ENCODE measurements around the gene DLX5.
A peak's percentile ranks its signal among the peaks of the same experiment; 100 is the strongest.
"Not testable (repeated sequence)": the region's sequence is repeated elsewhere in the genome, so short reads cannot be mapped to it uniquely, and the experiment has no call there.

The DLX5 gene

DNA sequence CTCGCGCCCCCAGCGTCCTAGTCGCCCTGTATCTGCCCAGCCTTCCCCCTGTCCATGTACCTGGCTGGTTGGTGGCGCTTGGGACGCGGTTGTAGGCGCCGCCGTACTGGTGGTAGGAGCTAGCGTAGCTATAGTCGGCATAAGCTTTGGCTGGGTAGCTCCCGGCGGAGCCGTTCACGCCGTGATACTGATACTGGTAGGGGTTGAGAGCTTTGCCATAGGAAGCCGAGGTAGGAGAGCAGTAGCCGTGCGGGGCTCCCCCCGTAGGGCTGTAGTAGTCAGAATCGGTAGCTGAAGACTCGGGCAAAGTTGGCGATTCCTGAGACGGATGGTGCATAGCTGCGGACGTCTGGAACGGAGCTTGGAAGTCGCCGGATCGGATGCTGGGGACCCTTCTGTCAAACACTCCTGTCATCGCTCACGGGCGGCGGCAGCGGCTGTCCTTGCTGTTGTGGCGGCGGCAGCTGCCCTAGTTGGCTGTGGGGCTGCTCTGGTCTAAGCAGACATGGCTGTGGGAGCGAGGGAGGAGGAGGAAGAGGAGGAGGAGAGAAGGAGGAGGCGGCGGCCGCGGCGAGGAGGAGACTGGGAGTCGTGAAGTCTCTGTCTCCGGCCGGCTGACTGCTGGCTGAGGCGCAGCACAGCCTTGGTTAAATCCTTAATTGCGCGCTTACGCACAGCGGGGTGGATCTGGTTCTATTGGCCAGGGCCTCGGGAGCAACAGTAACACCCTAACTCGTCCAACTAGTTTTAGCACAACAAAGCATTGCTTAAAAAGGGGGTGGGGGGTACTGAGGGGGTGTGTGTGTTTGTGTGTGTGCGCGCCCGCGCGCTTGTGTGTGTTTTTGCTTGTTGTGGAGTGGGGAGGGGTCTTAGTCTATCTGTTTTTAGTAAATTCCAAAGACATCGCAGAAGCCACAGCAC is at the start of gene DLX5:
Gene DLX5 (minus strand): TSS at position 623 of the 921 bp plus-strand sequence. CDS start 208 bp downstream, at position 415.
- peak within 1 kb of the TSS; percentile 55 for H3K4me3 ChIP-seq (ENCODE audit: insufficient read length, low read depth)
- peaks cover 6% of the 10 kb centered on the region for H3K4me1 ChIP-seq (ENCODE audit: insufficient read depth, insufficient read length)
- peak; percentile 44 for TF ChIP-seq SUZ12 (IDR thresholded peaks at IDR 0.05; ENCODE audit: extremely low read depth, insufficient read depth, insufficient read length)
- no peak for TF ChIP-seq ZNF274 (IDR thresholded peaks at IDR 0.05; ENCODE audit: low read depth, low read length)
- H3K9me3 ChIP-seq (ENCODE audit: insufficient read depth, low read length) = no peaks in the 10 kb centered on the region
- peaks cover 81% of the 10 kb centered on the region for H3K27me3 ChIP-seq (ENCODE audit: insufficient read depth, insufficient read length)
- peak within 1 kb of the TSS; percentile 67 for H3K9ac ChIP-seq (ENCODE audit: insufficient read length, low read depth)
- H3K36me3 ChIP-seq (ENCODE audit: insufficient read depth, insufficient read length, low read length) = no peaks in the 10 kb centered on the region
- no peak for DNase-seq (ENCODE audit: low read depth, low spot score)

DNA sequence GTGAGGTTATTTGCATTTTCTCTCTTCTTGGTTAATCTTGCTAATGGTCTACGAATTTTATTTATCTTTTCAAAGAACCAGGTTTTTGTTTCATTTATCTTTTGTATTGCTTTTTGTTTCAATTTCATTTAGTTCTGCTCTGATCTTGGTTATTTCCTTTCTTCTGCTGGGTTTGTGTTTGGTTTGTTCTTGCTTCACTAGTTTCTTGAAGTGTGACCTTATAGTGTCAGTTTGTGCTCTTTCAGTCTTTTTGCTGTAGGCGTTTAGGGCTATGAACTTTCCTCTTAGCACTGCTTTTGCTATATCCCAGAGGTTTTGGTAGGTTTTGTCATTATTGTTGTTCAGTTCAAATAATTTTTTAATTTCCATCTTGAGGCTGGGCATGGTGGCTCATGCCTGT is 47.4 kb upstream of the DLX5 start:
- not testable (repeated sequence) for DNase-seq (ENCODE audit: low read depth, low spot score); H3K27me3 ChIP-seq (ENCODE audit: insufficient read depth, insufficient read length); H3K9ac ChIP-seq (ENCODE audit: insufficient read length, low read depth); H3K4me1 ChIP-seq (ENCODE audit: insufficient read depth, insufficient read length); H3K4me3 ChIP-seq (ENCODE audit: insufficient read length, low read depth); H3K36me3 ChIP-seq (ENCODE audit: insufficient read depth, insufficient read length, low read length); H3K9me3 ChIP-seq (ENCODE audit: insufficient read depth, low read length)

DNA sequence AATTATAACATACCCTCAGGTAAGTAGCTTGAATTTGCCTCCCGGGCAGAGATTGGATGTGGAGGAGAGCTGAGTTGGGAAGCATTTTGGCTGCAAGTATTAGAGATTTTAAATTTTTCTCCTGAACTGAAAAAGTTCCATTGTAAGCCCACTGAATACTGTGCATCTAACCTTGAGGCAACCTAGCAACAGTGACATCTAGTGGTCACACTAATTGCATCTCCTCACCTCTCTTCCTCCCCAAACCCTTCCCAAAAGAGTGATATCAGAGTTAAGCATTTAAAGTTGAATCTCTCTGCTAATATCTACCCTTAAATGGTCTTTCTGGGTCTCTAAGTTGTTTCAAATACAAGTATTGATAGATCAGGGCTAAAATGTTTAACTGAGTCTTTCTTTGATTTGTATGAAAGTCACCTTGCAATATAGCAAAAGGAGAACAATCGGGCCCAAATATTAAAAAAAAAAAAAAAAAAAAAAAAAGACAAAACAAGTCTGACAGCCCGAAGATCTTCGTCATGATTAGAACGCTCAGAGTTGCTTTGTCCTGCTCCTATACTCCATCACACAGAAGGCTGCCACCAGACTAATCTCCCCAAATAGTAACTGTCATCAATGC is 40.4 kb upstream of the DLX5 start:
- no peaks in the 10 kb centered on the region for H3K4me1 ChIP-seq (ENCODE audit: insufficient read depth, insufficient read length)
- peak; percentile 62 for DNase-seq (ENCODE audit: low read depth, low spot score)
- TF ChIP-seq ZNF274 (IDR thresholded peaks at IDR 0.05; ENCODE audit: low read depth, low read length) (no peak), YY1 (IDR thresholded peaks at IDR 0.05; ENCODE audit: insufficient read depth, insufficient read length) (no peak), SUZ12 (IDR thresholded peaks at IDR 0.05; ENCODE audit: extremely low read depth, insufficient read depth, insufficient read length) (no peak)

DNA sequence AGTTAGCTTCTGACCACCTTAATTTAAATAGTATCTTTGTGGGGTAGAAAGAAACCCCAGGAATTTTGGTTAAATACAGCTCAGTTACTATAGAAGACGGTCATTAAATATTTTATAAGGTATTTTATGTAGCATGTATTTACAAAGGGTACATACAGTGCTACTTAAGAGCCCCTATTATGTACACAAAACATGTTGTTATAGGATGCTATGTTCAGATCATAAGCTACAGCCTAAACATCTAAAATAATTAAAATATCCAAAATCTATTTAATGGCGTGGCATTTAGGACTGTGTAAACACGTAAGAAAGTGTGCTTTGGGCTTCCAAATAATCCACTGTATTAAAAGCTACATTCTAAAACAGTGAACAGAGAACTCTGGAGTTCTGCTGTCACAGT is 39.4 kb upstream of the DLX5 start:
- H3K27me3 ChIP-seq (ENCODE audit: insufficient read depth, insufficient read length) = no peaks in the 10 kb centered on the region
- H3K9me3 ChIP-seq (ENCODE audit: insufficient read depth, low read length) = no peaks in the 10 kb centered on the region
- no peaks in the 10 kb centered on the region for H3K4me1 ChIP-seq (ENCODE audit: insufficient read depth, insufficient read length)
- H3K4me3 ChIP-seq (ENCODE audit: insufficient read length, low read depth) = no peak overlapping the region
- H3K9ac ChIP-seq (ENCODE audit: insufficient read length, low read depth) = no peak overlapping the region
- TF ChIP-seq SUZ12 (IDR thresholded peaks at IDR 0.05; ENCODE audit: extremely low read depth, insufficient read depth, insufficient read length) (no peak), ZNF274 (IDR thresholded peaks at IDR 0.05; ENCODE audit: low read depth, low read length) (no peak), YY1 (IDR thresholded peaks at IDR 0.05; ENCODE audit: insufficient read depth, insufficient read length) (no peak)
- no peak for DNase-seq (ENCODE audit: low read depth, low spot score)
- H3K36me3 ChIP-seq (ENCODE audit: insufficient read depth, insufficient read length, low read length) = no peaks in the 10 kb centered on the region

More for the DNA sequence above, 40.4 kb upstream of the DLX5 start:
- Histone ChIP-seq H3K4me3 (ENCODE audit: insufficient read length, low read depth) (no peak overlapping the region), H3K9ac (ENCODE audit: insufficient read length, low read depth) (no peak overlapping the region), H3K9me3 (ENCODE audit: insufficient read depth, low read length) (no peaks in the 10 kb centered on the region), H3K36me3 (ENCODE audit: insufficient read depth, insufficient read length, low read length) (no peaks in the 10 kb centered on the region), H3K27me3 (ENCODE audit: insufficient read depth, insufficient read length) (no peaks in the 10 kb centered on the region)

DNA sequence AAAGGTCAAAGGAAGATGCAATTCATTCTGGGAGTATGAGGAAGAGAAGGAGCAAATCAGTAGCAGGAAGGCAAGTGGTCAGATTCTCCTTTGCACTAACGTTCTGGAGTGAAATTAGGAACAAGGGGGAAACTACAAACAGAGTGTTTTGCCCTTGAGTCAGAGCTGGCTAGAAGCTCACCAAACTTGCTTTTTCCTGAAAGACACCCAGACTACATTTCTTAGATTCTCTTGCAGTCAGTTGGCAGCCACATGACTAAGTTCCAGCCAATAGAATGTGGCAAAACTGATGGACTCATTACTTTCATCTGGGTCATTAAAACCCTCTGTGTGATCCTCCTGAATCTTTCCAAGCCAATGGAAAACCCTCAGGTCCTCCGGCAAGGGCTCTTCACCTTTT is 18.6 kb upstream of the DLX5 start:
- H3K4me3 ChIP-seq (ENCODE audit: insufficient read length, low read depth) = no peak overlapping the region
- H3K36me3 ChIP-seq (ENCODE audit: insufficient read depth, insufficient read length, low read length) = no peaks in the 10 kb centered on the region
- DNase-seq (ENCODE audit: low read depth, low spot score) = no peak
- H3K4me1 ChIP-seq (ENCODE audit: insufficient read depth, insufficient read length) = no peaks in the 10 kb centered on the region
- H3K9ac ChIP-seq (ENCODE audit: insufficient read length, low read depth) = no peak overlapping the region
- H3K9me3 ChIP-seq (ENCODE audit: insufficient read depth, low read length) = no peaks in the 10 kb centered on the region
- no peaks in the 10 kb centered on the region for H3K27me3 ChIP-seq (ENCODE audit: insufficient read depth, insufficient read length)
- TF ChIP-seq YY1 (IDR thresholded peaks at IDR 0.05; ENCODE audit: insufficient read depth, insufficient read length) (no peak), ZNF274 (IDR thresholded peaks at IDR 0.05; ENCODE audit: low read depth, low read length) (no peak), SUZ12 (IDR thresholded peaks at IDR 0.05; ENCODE audit: extremely low read depth, insufficient read depth, insufficient read length) (no peak)

DNA sequence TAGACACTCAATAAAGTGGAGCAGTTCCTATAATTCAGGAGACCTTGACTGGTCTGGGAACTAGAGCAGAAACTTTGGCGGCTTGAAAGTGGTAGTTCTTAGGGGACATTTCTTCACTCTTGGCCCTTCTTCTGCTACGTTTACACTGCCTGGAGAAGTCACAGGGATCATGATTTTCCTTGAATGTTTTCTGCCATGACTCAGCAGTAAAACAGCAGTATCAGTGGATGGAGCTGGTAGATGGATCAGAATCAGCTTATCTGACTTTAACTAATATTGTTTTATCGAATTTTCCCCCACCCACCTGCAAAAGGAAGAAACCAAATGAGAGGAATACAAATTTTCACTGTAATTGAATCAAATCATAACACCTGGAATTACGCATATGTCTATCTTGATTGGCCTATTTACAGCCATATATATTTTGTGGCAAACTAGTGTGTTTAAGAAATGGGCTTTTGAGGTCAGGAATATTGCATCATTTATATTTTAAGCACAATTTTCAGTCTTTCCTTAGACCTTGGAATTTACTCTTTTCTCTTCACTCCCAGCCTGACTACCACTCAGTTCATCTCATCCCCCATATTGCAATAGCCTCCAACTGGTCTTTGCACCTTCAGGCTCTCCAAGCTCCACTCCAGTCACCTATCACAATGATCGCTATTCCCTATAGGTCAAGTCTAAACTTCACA is 14.9 kb upstream of the DLX5 start:
- H3K27me3 ChIP-seq (ENCODE audit: insufficient read depth, insufficient read length) = no peaks in the 10 kb centered on the region
- no peak for TF ChIP-seq ZNF274 (IDR thresholded peaks at IDR 0.05; ENCODE audit: low read depth, low read length)
- no peak for TF ChIP-seq SUZ12 (IDR thresholded peaks at IDR 0.05; ENCODE audit: extremely low read depth, insufficient read depth, insufficient read length)
- no peak for TF ChIP-seq YY1 (IDR thresholded peaks at IDR 0.05; ENCODE audit: insufficient read depth, insufficient read length)
- no peak overlapping the region for H3K4me3 ChIP-seq (ENCODE audit: insufficient read length, low read depth)
- DNase-seq (ENCODE audit: low read depth, low spot score) = no peak
- no peak overlapping the region for H3K9ac ChIP-seq (ENCODE audit: insufficient read length, low read depth)
- no peaks in the 10 kb centered on the region for H3K4me1 ChIP-seq (ENCODE audit: insufficient read depth, insufficient read length)
- no peaks in the 10 kb centered on the region for H3K9me3 ChIP-seq (ENCODE audit: insufficient read depth, low read length)
- no peaks in the 10 kb centered on the region for H3K36me3 ChIP-seq (ENCODE audit: insufficient read depth, insufficient read length, low read length)

DNA sequence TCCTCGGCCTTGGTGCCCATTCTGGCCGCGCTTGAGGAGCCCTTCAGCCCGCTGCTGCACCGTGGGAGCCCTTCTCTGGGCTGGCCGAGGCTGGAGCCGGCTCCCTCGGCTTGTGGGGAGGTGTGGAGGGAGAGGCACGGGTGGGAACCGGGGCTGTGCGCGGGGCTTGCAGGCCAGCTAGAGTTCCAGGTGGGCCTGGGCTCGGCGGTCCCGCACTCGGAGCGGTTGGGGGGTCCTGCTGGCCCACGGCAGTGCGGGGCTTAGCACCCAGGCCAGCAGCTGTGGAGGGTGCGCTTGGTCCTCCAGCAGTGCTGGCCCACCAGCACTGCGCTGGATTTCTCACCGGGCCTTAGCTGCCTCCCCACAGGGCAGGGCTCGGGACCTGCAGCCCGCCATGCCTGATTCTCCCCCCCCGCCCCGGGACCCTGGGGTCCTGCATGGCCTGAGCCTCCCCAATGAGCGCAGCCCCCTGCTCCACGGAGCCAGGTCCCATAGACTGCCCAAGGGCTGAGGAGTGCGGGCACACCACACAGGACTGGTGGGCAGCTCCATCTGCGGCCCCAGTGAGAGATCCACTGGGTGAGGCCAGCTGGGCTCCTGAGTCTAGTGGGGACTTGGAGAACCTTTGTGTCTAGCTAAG is 9.7 kb upstream of the DLX5 start:
- H3K36me3 ChIP-seq (ENCODE audit: insufficient read depth, insufficient read length, low read length); H3K27me3 ChIP-seq (ENCODE audit: insufficient read depth, insufficient read length); DNase-seq (ENCODE audit: low read depth, low spot score); H3K9ac ChIP-seq (ENCODE audit: insufficient read length, low read depth); H3K9me3 ChIP-seq (ENCODE audit: insufficient read depth, low read length); H3K4me1 ChIP-seq (ENCODE audit: insufficient read depth, insufficient read length); H3K4me3 ChIP-seq (ENCODE audit: insufficient read length, low read depth): not testable (repeated sequence)
